22Rv1 (cell line): Measurements from ENCODE around the gene MAP3K5.

Experiments
- ZFX ChIP-seq: fragments of 450-650 bp; IDR thresholded peaks from 2 replicates; pipeline ENCODE4 v1.6.1; 2017; ENCODE audit warnings: antibody characterized with exemption, borderline replicate concordance
- TF ChIP-seq, protein P1 (sequence below): fragments of 450-650 bp; IDR thresholded peaks from 2 replicates; pipeline ENCODE4 v1.5.1; 2017; ENCODE audit warnings: mild to moderate bottlenecking

DNA sequence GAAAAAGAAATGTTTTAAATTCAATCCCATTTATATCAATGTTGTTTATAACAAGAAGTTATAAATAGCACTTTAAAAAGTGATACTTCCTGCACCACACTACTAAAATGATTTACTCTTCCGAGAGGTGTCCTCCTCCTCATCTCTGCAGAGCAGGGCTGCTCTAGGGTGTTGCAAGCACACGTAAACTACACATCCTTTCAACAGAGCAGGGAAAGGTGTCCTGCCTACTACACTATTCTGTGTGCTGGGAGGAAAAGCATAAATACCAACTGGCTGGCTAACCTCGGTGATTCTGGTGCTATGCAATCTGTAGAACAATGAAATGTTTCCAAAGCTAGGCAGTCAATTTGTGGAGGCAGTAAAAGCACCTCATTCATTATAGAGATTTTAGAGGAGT is 152.6 kb downstream of the MAP3K5 start:
- TF ChIP-seq, protein P1, sequence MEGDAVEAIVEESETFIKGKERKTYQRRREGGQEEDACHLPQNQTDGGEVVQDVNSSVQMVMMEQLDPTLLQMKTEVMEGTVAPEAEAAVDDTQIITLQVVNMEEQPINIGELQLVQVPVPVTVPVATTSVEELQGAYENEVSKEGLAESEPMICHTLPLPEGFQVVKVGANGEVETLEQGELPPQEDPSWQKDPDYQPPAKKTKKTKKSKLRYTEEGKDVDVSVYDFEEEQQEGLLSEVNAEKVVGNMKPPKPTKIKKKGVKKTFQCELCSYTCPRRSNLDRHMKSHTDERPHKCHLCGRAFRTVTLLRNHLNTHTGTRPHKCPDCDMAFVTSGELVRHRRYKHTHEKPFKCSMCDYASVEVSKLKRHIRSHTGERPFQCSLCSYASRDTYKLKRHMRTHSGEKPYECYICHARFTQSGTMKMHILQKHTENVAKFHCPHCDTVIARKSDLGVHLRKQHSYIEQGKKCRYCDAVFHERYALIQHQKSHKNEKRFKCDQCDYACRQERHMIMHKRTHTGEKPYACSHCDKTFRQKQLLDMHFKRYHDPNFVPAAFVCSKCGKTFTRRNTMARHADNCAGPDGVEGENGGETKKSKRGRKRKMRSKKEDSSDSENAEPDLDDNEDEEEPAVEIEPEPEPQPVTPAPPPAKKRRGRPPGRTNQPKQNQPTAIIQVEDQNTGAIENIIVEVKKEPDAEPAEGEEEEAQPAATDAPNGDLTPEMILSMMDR = no peak
- no peak for TF ChIP-seq ZFX
